ENCODE results near the gene TMCC3. TPM values are rescaled to one million over a fixed set of nuclear protein-coding genes. Genes with fewer than 3 reads are reported as not detected.

The TMCC3 gene
- polyA plus RNA-seq, 1 donor (not counting 4 experiments of a cell fraction or from before 2014, with no cell fraction given): 18.9 TPM

- no peak overlapping the region for H2AFZ ChIP-seq (ENCODE audit: control insufficient read depth, low read length)
- H3K27ac ChIP-seq (ENCODE audit: control insufficient read depth, insufficient read depth, low read length): no peak overlapping the region
- no peak overlapping the region for H3K4me3 ChIP-seq (ENCODE audit: control insufficient read depth in 2 of 3, extremely low read depth in 1 of 3, insufficient read depth in 2 of 3, low read depth in 1 of 3, low read length in 3 of 3)
- no peaks in the 10 kb centered on the region for H3K27me3 ChIP-seq (ENCODE audit: control insufficient read depth, extremely low read depth, insufficient read depth, low read length)
- no peaks in the 10 kb centered on the region for H4K20me1 ChIP-seq (ENCODE audit: control insufficient read depth, extremely low read depth, insufficient read depth, low read length)
- H3K9ac ChIP-seq (ENCODE audit: control insufficient read depth, extremely low read depth, insufficient read depth, low read length): no peak overlapping the region
- DNase-seq (ENCODE audit: low read depth, low spot score) (no peak), FAIRE-seq (peak; percentile 81)
- dilution Hi-C loops (cut with MboI; ENCODE audit: extremely low pct_ligation_motif_present, low sequenced_read_pairs): no loop called here
- H3K4me1 ChIP-seq (ENCODE audit: control insufficient read depth, extremely low read depth, insufficient read depth, low read length): peaks cover 56% of the 10 kb centered on the region
- H3K4me2 ChIP-seq (ENCODE audit: control insufficient read depth, extremely low read depth, insufficient read depth, low read depth, low read length): peak overlapping the region; percentile 41
- no peaks in the 10 kb centered on the region for H3K36me3 ChIP-seq (ENCODE audit: control insufficient read depth in 2 of 2, extremely low read depth in 1 of 2, insufficient read depth in 2 of 2, low read length in 2 of 2)
- TF ChIP-seq CTCF (optimal IDR thresholded peaks at IDR 0.05 in 1 of 3, IDR thresholded peaks at IDR 0.05 in 1 of 3, conservative IDR thresholded peaks at IDR 0.05 in 1 of 3; ENCODE audit: extremely low read depth in 1 of 3, insufficient read depth in 2 of 3, low read length in 3 of 3) (no peak), EZH2 (IDR thresholded peaks at IDR 0.05; ENCODE audit: low read length) (no peak)
- no peaks in the 10 kb centered on the region for H3K9me3 ChIP-seq (ENCODE audit: control insufficient read depth, low read depth, low read length)
- peaks cover 22% of the 10 kb centered on the region for H3K79me2 ChIP-seq (ENCODE audit: control insufficient read depth, insufficient read depth, low read length)
- H3K9me1 ChIP-seq (ENCODE audit: control insufficient read depth, extremely low read depth, insufficient read depth, low read length): no peaks in the 10 kb centered on the region
Observed at GRCh38 chr12:94595152-94595551, 55.2 kb downstream of the TMCC3 start.

- Histone ChIP-seq H3K4me2 (ENCODE audit: control insufficient read depth, extremely low read depth, insufficient read depth, low read depth, low read length) (no peak overlapping the region), H3K9me1 (ENCODE audit: control insufficient read depth, extremely low read depth, insufficient read depth, low read length) (no peaks in the 10 kb centered on the region), H2AFZ (ENCODE audit: control insufficient read depth, low read length) (no peak overlapping the region), H3K4me3 (ENCODE audit: control insufficient read depth in 2 of 3, extremely low read depth in 1 of 3, insufficient read depth in 2 of 3, low read depth in 1 of 3, low read length in 3 of 3) (no peak overlapping the region), H3K27ac (ENCODE audit: control insufficient read depth, insufficient read depth, low read length) (peak overlapping the region; percentile 24), H3K9ac (ENCODE audit: control insufficient read depth, extremely low read depth, insufficient read depth, low read length) (no peak overlapping the region), H4K20me1 (ENCODE audit: control insufficient read depth, extremely low read depth, insufficient read depth, low read length) (no peaks in the 10 kb centered on the region), H3K27me3 (ENCODE audit: control insufficient read depth, extremely low read depth, insufficient read depth, low read length) (no peaks in the 10 kb centered on the region), H3K36me3 (ENCODE audit: control insufficient read depth in 2 of 2, extremely low read depth in 1 of 2, insufficient read depth in 2 of 2, low read length in 2 of 2) (no peaks in the 10 kb centered on the region), H3K79me2 (ENCODE audit: control insufficient read depth, insufficient read depth, low read length) (peaks cover 22% of the 10 kb centered on the region), H3K9me3 (ENCODE audit: control insufficient read depth, low read depth, low read length) (no peaks in the 10 kb centered on the region), H3K4me1 (ENCODE audit: control insufficient read depth, extremely low read depth, insufficient read depth, low read length) (peaks cover 64% of the 10 kb centered on the region)
- DNase-seq (ENCODE audit: low read depth, low spot score) (no peak), FAIRE-seq (no peak)
- no peak for TF ChIP-seq CTCF (optimal IDR thresholded peaks at IDR 0.05 in 1 of 3, IDR thresholded peaks at IDR 0.05 in 1 of 3, conservative IDR thresholded peaks at IDR 0.05 in 1 of 3; ENCODE audit: extremely low read depth in 1 of 3, insufficient read depth in 2 of 3, low read length in 3 of 3)
- dilution Hi-C loops (cut with MboI; ENCODE audit: extremely low pct_ligation_motif_present, low sequenced_read_pairs): no loop called here
Observed at GRCh38 chr12:94594443-94594825, 55.9 kb downstream of the TMCC3 start.

All from keratinocyte (primary cell).